Neural cell (in vitro differentiated cells): Measurements from ENCODE around the gene FKBP4. TPM values are rescaled to one million over a fixed set of nuclear protein-coding genes. Genes with fewer than 3 reads are reported as not detected.
A peak's percentile ranks its signal among the peaks of the same experiment; 100 is the strongest.

ENCODE experiments used
- H2AFZ ChIP-seq: fragments of 200-600, 300-800 bp; sonication (generic), shearing (Covaris generic); 2 replicates; pipeline ENCODE4 v1.6.0; 2014; ENCODE audit warnings: low read depth, mild to moderate bottlenecking, antibody characterized with exemption, low read length, moderate library complexity
- H3F3A ChIP-seq: fragments of 200-600 bp; shearing (Covaris generic); 2 replicates; pipeline ENCODE4 v1.6.1; 2016; ENCODE audit warnings: mild to moderate bottlenecking, moderate library complexity, mixed read lengths, antibody characterized with exemption, low read length; ENCODE audit not compliant: insufficient read depth, poor library complexity, severe bottlenecking
- H3K27ac ChIP-seq: fragments of 200-600, 300-800 bp; sonication (generic), shearing (Covaris generic); 2 replicates; pipeline ENCODE4 v1.5.1; 2014; ENCODE audit warnings: mild to moderate bottlenecking, low read length, moderate library complexity
- H3K27me3 ChIP-seq: fragments of 300-800, 200-600 bp; sonication (generic), shearing (Covaris generic); 2 replicates; pipeline ENCODE4 v1.6.0; 2014; ENCODE audit warnings: mild to moderate bottlenecking, low read depth, low read length, moderate library complexity; ENCODE audit not compliant: insufficient read depth
- H3K36me3 ChIP-seq: fragments of 300-800, 200-600 bp; sonication (generic), shearing (Covaris generic); 2 replicates; pipeline ENCODE4 v1.5.1; 2014; ENCODE audit warnings: mild to moderate bottlenecking, antibody characterized with exemption, low read length, moderate library complexity; ENCODE audit not compliant: insufficient read depth
- H3K4me2 ChIP-seq: fragments of 300-800, 200-600 bp; sonication (generic), shearing (Covaris generic); 2 replicates; pipeline ENCODE4 v1.6.0; 2014; ENCODE audit warnings: mild to moderate bottlenecking, low read length
- H3K4me3 ChIP-seq: fragments of 300-800, 200-600 bp; sonication (generic), shearing (Covaris generic); 2 replicates; pipeline ENCODE4 v1.5.1; 2014; ENCODE audit warnings: mild to moderate bottlenecking, low read length, moderate library complexity
- H3K79me2 ChIP-seq: fragments of 200-600 bp; shearing (Covaris generic); replicated peaks from 2 replicates; pipeline ENCODE4 v1.6.0; 2014; ENCODE audit warnings: mild to moderate bottlenecking, low read length, moderate library complexity; ENCODE audit not compliant: insufficient read depth
- H3K9ac ChIP-seq: fragments of 300-800, 200-600 bp; sonication (generic), shearing (Covaris generic); 2 replicates; pipeline ENCODE4 v1.6.1; 2016; ENCODE audit warnings: mild to moderate bottlenecking, low read length, mixed read lengths
- H3K9me2 ChIP-seq: fragments of 200-600 bp; shearing (Covaris generic); 2 replicates; pipeline ENCODE4 v1.6.1; 2016; ENCODE audit warnings: mild to moderate bottlenecking, low read length, mixed read lengths; ENCODE audit not compliant: insufficient read depth
- H3K9me3 ChIP-seq: fragments of 200-600, 300-800 bp; sonication (generic), shearing (Covaris generic); 2 replicates; pipeline ENCODE4 v1.6.1; 2016; ENCODE audit warnings: mild to moderate bottlenecking, mixed run types, low read length, moderate library complexity, mixed read lengths
- H4K20me1 ChIP-seq: fragments of 200-600 bp; shearing (Covaris generic); 2 replicates; pipeline ENCODE4 v1.6.1; 2016; ENCODE audit warnings: mild to moderate bottlenecking, mixed run types; ENCODE audit not compliant: insufficient read depth
- CTCF ChIP-seq: fragments of 450-650 bp; IDR thresholded peaks from 2 replicates; pipeline ENCODE4 v1.5.1; 2014; ENCODE audit warnings: antibody characterized with exemption, mild to moderate bottlenecking, moderate library complexity; ENCODE audit not compliant: poor library complexity, severe bottlenecking
- EP300 ChIP-seq: fragments of 450-650 bp; conservative IDR thresholded peaks from 2 replicates; pipeline ENCODE4 v1.6.1; 2014; ENCODE audit warnings: antibody characterized with exemption, mild to moderate bottlenecking, moderate library complexity; ENCODE audit not compliant: poor library complexity, severe bottlenecking
- EZH2 ChIP-seq: fragments of 200-600, 300-800 bp; shearing (Covaris generic), sonication (generic); IDR thresholded peaks from 2 replicates; pipeline ENCODE4 v1.6.1; 2014; ENCODE audit warnings: antibody characterized with exemption, low read length, borderline replicate concordance, mild to moderate bottlenecking; ENCODE audit not compliant: insufficient read depth, poor library complexity, severe bottlenecking
- MXI1 ChIP-seq: fragments of 450-650 bp; conservative IDR thresholded peaks from 2 replicates; pipeline ENCODE4 v1.6.1; 2014; ENCODE audit warnings: antibody characterized with exemption, mild to moderate bottlenecking; ENCODE audit not compliant: poor library complexity, severe bottlenecking
- POLR2AphosphoS5 ChIP-seq: IDR thresholded peaks from 2 replicates; pipeline ENCODE4 v1.6.1; 2012
- RAD21 ChIP-seq: fragments of 450-650 bp; conservative IDR thresholded peaks from 2 replicates; pipeline ENCODE4 v1.6.1; 2014; ENCODE audit warnings: antibody characterized with exemption, mild to moderate bottlenecking, moderate library complexity
- REST ChIP-seq: IDR thresholded peaks from 2 replicates; pipeline ENCODE4 v1.6.1; 2012; ENCODE audit warnings: borderline replicate concordance
- SMC3 ChIP-seq: fragments of 450-650 bp; conservative IDR thresholded peaks from 2 replicates; pipeline ENCODE4 v1.6.1; 2014; ENCODE audit warnings: antibody characterized with exemption, mild to moderate bottlenecking, moderate library complexity; ENCODE audit not compliant: poor library complexity
- TAF1 ChIP-seq: IDR thresholded peaks from 2 replicates; pipeline ENCODE4 v1.6.1; 2012; ENCODE audit warnings: low read depth
- polyA plus RNA-seq: library from polyadenylated mRNA; depleted of rRNA; stranded (reverse); fragments of >200 nt; gene quantifications from 2 replicates; pipeline ENCODE4 v1.2.3, GENCODE V29; 2014

Gene FKBP4
- polyA plus RNA-seq, 1 donor from 2014 or later = 102 TPM

- Histone ChIP-seq H3K36me3 (peaks cover 13% of the 10 kb centered on the region), H3K9me2 (no peaks in the 10 kb centered on the region), H3K79me2 (peaks cover 22% of the 10 kb centered on the region), H3K9me3 (no peaks in the 10 kb centered on the region), H3K9ac (peak overlapping the region; percentile 75), H3K4me2 (no peak overlapping the region), H3K27me3 (no peaks in the 10 kb centered on the region), H2AFZ (peak overlapping the region; percentile 33), H3K27ac (peak overlapping the region; percentile 56), H4K20me1 (peaks cover 5% of the 10 kb centered on the region), H3F3A (peaks cover 4% of the 10 kb centered on the region), H3K4me3 (peak overlapping the region; percentile 68)
- TF ChIP-seq POLR2AphosphoS5 = no peak
- peak; percentile 27 for TF ChIP-seq REST
- no peak for TF ChIP-seq MXI1
- no peak for TF ChIP-seq EZH2
- TF ChIP-seq SMC3 = no peak
These were observed 507 bp upstream of the FKBP4 start for GRCh38 chr12:2794191-2794735.

GRCh38 chr12:2795291-2796186 lies 769 bp downstream of the FKBP4 start:
- Histone ChIP-seq H3K27ac (peak overlapping the region; percentile 72), H3K79me2 (peaks cover 22% of the 10 kb centered on the region), H3K9ac (peak overlapping the region; percentile 82), H3K9me3 (no peaks in the 10 kb centered on the region), H3F3A (peaks cover 4% of the 10 kb centered on the region), H3K9me2 (no peaks in the 10 kb centered on the region), H3K4me2 (peak overlapping the region; percentile 97), H4K20me1 (peaks cover 5% of the 10 kb centered on the region), H2AFZ (peak overlapping the region; percentile 65), H3K27me3 (no peaks in the 10 kb centered on the region), H3K4me3 (peak overlapping the region; percentile 91), H3K36me3 (peaks cover 13% of the 10 kb centered on the region)
- TF ChIP-seq TAF1 (no peak), SMC3 (no peak), REST (no peak), EZH2 (no peak), MXI1 (peak; percentile 71), RAD21 (no peak), CTCF (no peak), EP300 (no peak), POLR2AphosphoS5 (peak; percentile 67)
